GM12878 (cell line): ENCODE results near the gene TAGLN.

Source experiments
- RELA ChIP-seq: fragments of 450-650 bp; IDR thresholded peaks from 2 replicates; pipeline ENCODE4 v1.8.0; 2014; ENCODE audit warnings: borderline replicate concordance; ENCODE audit not compliant: partially characterized antibody
- SP1 ChIP-seq: IDR thresholded peaks from one replicate; pipeline ENCODE4 v1.6.1; 2011; ENCODE audit warnings: low read depth, low read length
- ZNF207 ChIP-seq: fragments of 450-650 bp; IDR thresholded peaks from 2 replicates; pipeline ENCODE4 v1.6.1; 2014; ENCODE audit warnings: antibody characterized with exemption, mild to moderate bottlenecking, borderline replicate concordance
- TF ChIP-seq, protein P1 (sequence below), 3 experiments: IDR thresholded peaks in 2 of 3; conservative IDR thresholded peaks in 1 of 3; 2 replicates each; pipeline ENCODE4 v1.5.1; 2011; ENCODE audit warnings: low read depth in 3 of 3, low read length in 3 of 3, mild to moderate bottlenecking in 3 of 3, control low read depth in 2 of 3, moderate library complexity in 2 of 3, inconsistent platforms in 1 of 3, mixed read lengths in 1 of 3; ENCODE audit not compliant: control insufficient read depth in 2 of 3, insufficient read depth in 1 of 3; ENCODE audit errors: extremely low read depth in 1 of 3

DNA sequence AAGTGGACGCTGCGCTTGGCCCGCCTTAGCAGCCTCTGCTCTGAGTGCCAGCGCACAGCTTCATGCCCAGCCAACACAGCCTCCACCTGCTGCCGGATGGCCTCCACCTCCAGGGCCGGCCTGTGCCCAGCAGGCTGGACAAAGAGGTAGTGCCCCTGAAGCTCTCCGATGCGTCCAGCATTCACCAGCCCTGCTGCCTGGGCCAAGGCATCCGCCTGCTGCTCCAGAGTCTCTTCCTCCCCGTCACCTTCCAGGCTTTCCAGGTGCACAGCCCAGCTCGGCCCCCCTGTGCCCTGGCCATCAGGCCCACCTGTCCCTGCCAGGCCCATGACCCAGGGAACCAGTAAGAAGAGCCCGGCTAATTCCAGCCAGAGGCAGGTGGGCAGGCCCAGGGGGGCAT, 30.2 kb downstream of the TAGLN start:
- TF ChIP-seq, protein P1, sequence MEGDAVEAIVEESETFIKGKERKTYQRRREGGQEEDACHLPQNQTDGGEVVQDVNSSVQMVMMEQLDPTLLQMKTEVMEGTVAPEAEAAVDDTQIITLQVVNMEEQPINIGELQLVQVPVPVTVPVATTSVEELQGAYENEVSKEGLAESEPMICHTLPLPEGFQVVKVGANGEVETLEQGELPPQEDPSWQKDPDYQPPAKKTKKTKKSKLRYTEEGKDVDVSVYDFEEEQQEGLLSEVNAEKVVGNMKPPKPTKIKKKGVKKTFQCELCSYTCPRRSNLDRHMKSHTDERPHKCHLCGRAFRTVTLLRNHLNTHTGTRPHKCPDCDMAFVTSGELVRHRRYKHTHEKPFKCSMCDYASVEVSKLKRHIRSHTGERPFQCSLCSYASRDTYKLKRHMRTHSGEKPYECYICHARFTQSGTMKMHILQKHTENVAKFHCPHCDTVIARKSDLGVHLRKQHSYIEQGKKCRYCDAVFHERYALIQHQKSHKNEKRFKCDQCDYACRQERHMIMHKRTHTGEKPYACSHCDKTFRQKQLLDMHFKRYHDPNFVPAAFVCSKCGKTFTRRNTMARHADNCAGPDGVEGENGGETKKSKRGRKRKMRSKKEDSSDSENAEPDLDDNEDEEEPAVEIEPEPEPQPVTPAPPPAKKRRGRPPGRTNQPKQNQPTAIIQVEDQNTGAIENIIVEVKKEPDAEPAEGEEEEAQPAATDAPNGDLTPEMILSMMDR (IDR thresholded peaks at IDR 0.05 in 2 of 3, conservative IDR thresholded peaks at IDR 0.05 in 1 of 3; ENCODE audit: control insufficient read depth in 2 of 3, extremely low read depth in 1 of 3, insufficient read depth in 1 of 3, low read depth in 3 of 3, low read length in 3 of 3) = no peak
- TF ChIP-seq RELA = no peak
- TF ChIP-seq SP1 = no peak
- no peak for TF ChIP-seq ZNF207
